Duodenal mucosa (tissue), 2 donors: ENCODE results near the gene KMT2C.
"Not testable (repeated sequence)": the region's sequence is repeated elsewhere in the genome, so short reads cannot be mapped to it uniquely, and the experiment has no call there.

Experiments
- H3K27ac ChIP-seq: one replicate; pipeline ENCODE4 v1.7.0; 2013; ENCODE audit warnings: low read depth, low read length
- H3K27me3 ChIP-seq, 2 donors: one replicate each; pipeline ENCODE4 v1.7.0; 2013; ENCODE audit warnings: low read length in 2 of 2, control low read depth in 1 of 2; ENCODE audit not compliant: insufficient read depth in 2 of 2, control insufficient read depth in 1 of 2
- H3K36me3 ChIP-seq, 2 donors: one replicate each; pipeline ENCODE4 v1.7.0; 2013; ENCODE audit warnings: low read length in 2 of 2, control low read depth in 1 of 2; ENCODE audit not compliant: insufficient read depth in 2 of 2, control insufficient read depth in 1 of 2
- H3K4me1 ChIP-seq, 2 donors: one replicate each; pipeline ENCODE4 v1.7.0; 2013; ENCODE audit warnings: low read length in 2 of 2, control low read depth in 1 of 2; ENCODE audit not compliant: insufficient read depth in 2 of 2, control insufficient read depth in 1 of 2
- H3K4me3 ChIP-seq, 2 donors: one replicate each; pipeline ENCODE4 v1.7.0; 2013; ENCODE audit warnings: low read length in 2 of 2, low read depth in 1 of 2
- H3K9ac ChIP-seq, 2 donors: one replicate each; pipeline ENCODE4 v1.7.0; 2013; ENCODE audit warnings: low read length in 2 of 2, low read depth in 1 of 2
- H3K9me3 ChIP-seq, 2 donors: one replicate each; pipeline ENCODE4 v1.7.0; 2013; ENCODE audit warnings: low read length in 2 of 2, control low read depth in 1 of 2; ENCODE audit not compliant: control insufficient read depth in 1 of 2

Gene KMT2C

GRCh38 chr7:152383341-152384234 is 52.2 kb downstream of the KMT2C start:
- Histone ChIP-seq H3K27ac (no peak overlapping the region), H3K9ac (no peak overlapping the region), H3K4me1 (peaks cover 6 to 7% of the 10 kb centered on the region in 2 donors), H3K36me3 (no peaks in the 10 kb centered on the region), H3K9me3 (peaks cover 4 to 7% of the 10 kb centered on the region in 2 donors), H3K4me3 (no peak overlapping the region), H3K27me3 (no peaks in the 10 kb centered on the region)

- Histone ChIP-seq H3K9me3 (peaks cover 4 to 9% of the 10 kb centered on the region in 2 donors), H3K9ac (no peak overlapping the region), H3K4me3 (no peak overlapping the region), H3K27ac (no peak overlapping the region), H3K27me3 (no peaks in the 10 kb centered on the region), H3K36me3 (no peaks in the 10 kb centered on the region), H3K4me1 (peaks cover 6 to 7% of the 10 kb centered on the region in 2 donors)
Measured at GRCh38 chr7:152382244-152382643, 53.6 kb downstream of the KMT2C start.

- not testable (repeated sequence) for H3K9ac ChIP-seq, H3K4me3 ChIP-seq, H3K27ac ChIP-seq, H3K36me3 ChIP-seq, H3K27me3 ChIP-seq, H3K4me1 ChIP-seq
- H3K9me3 ChIP-seq = peaks cover 8 to 11% of the 10 kb centered on the region in 2 donors
Measured at GRCh38 chr7:152380931-152381578, 54.7 kb downstream of the KMT2C start.

- not testable (repeated sequence) for H3K36me3 ChIP-seq, H3K9ac ChIP-seq, H3K27me3 ChIP-seq, H3K4me3 ChIP-seq, H3K4me1 ChIP-seq, H3K9me3 ChIP-seq, H3K27ac ChIP-seq
Measured at GRCh38 chr7:152378497-152378896, 57.3 kb downstream of the KMT2C start.

- not testable (repeated sequence) for H3K27ac ChIP-seq, H3K27me3 ChIP-seq, H3K36me3 ChIP-seq, H3K4me1 ChIP-seq, H3K9ac ChIP-seq, H3K9me3 ChIP-seq, H3K4me3 ChIP-seq
Measured at GRCh38 chr7:152376716-152377484, 58.9 kb downstream of the KMT2C start.

- Histone ChIP-seq H3K9me3 (no peaks in the 10 kb centered on the region), H3K27me3 (no peaks in the 10 kb centered on the region), H3K4me3 (no peak overlapping the region), H3K4me1 (peaks cover 5% of the 10 kb centered on the region in 2 donors), H3K9ac (no peak overlapping the region), H3K27ac (no peak overlapping the region), H3K36me3 (no peaks in the 10 kb centered on the region)
Measured at GRCh38 chr7:152370297-152370696, 65.5 kb downstream of the KMT2C start.

- Histone ChIP-seq H3K4me3 (no peak overlapping the region), H3K36me3 (no peaks in the 10 kb centered on the region), H3K9me3 (no peaks in the 10 kb centered on the region), H3K27me3 (no peaks in the 10 kb centered on the region), H3K9ac (no peak overlapping the region), H3K4me1 (peaks cover 5% of the 10 kb centered on the region in 2 donors), H3K27ac (no peak overlapping the region)
Measured at GRCh38 chr7:152369518-152369917, 66.3 kb downstream of the KMT2C start.

GRCh38 chr7:152367170-152367569 is 68.6 kb downstream of the KMT2C start:
- H3K4me1 ChIP-seq = peaks cover 5 to 17% of the 10 kb centered on the region in 2 donors
- H3K4me3 ChIP-seq = no peak overlapping the region
- no peak overlapping the region for H3K27ac ChIP-seq
- H3K9ac ChIP-seq = no peak overlapping the region
- no peaks in the 10 kb centered on the region for H3K36me3 ChIP-seq
- H3K27me3 ChIP-seq = no peaks in the 10 kb centered on the region
- no peaks in the 10 kb centered on the region for H3K9me3 ChIP-seq

GRCh38 chr7:152366662-152367061 is 69.1 kb downstream of the KMT2C start:
- H3K27ac ChIP-seq = no peak overlapping the region
- no peak overlapping the region for H3K9ac ChIP-seq
- no peaks in the 10 kb centered on the region for H3K9me3 ChIP-seq
- H3K27me3 ChIP-seq = no peaks in the 10 kb centered on the region
- peaks cover 5 to 17% of the 10 kb centered on the region in 2 donors for H3K4me1 ChIP-seq
- no peak overlapping the region for H3K4me3 ChIP-seq
- no peaks in the 10 kb centered on the region for H3K36me3 ChIP-seq
